OCI-LY3 (cell line): ENCODE measurements around the gene APOF.

Experiments
- CTCF ChIP-seq: fragments of 200-600, 300-600 bp; sonication (generic); IDR thresholded peaks from 2 replicates; pipeline ENCODE4 v1.5.1; 2014; ENCODE audit warnings: antibody characterized with exemption, low read length, low read depth
- EZH2phosphoT487 ChIP-seq: fragments of 200-600 bp; shearing (Covaris generic); IDR thresholded peaks from 2 replicates; pipeline ENCODE4 v1.6.1; 2018; ENCODE audit warnings: antibody characterized with exemption, mixed run types, low read depth

GRCh38 chr12:56375598-56376434, 13.2 kb upstream of the APOF start:
- no peak for TF ChIP-seq CTCF
- TF ChIP-seq EZH2phosphoT487 = no peak
